HUES48 (cell line): ENCODE results near the gene ZNF546.
A peak's percentile ranks its signal among the peaks of the same experiment; 100 is the strongest.

Experiments
- H3K27ac ChIP-seq: one replicate; pipeline ENCODE4 v1.7.0; 2013; ENCODE audit warnings: low read depth, low read length, inconsistent platforms
- H3K27me3 ChIP-seq: 2 replicates; pipeline ENCODE4 v1.6.1; 2013; ENCODE audit warnings: mild to moderate bottlenecking, low read length; ENCODE audit not compliant: control insufficient read depth, insufficient read depth
- H3K36me3 ChIP-seq: 2 replicates; pipeline ENCODE4 v1.6.1; 2013; ENCODE audit warnings: low read length; ENCODE audit not compliant: control insufficient read depth, insufficient read depth
- H3K4me1 ChIP-seq: 2 replicates; pipeline ENCODE4 v1.6.1; 2013; ENCODE audit warnings: mild to moderate bottlenecking, low read length; ENCODE audit not compliant: control insufficient read depth, insufficient read depth
- H3K4me3 ChIP-seq: 2 replicates; pipeline ENCODE4 v1.5.1; 2013; ENCODE audit warnings: mild to moderate bottlenecking, low read depth, low read length
- H3K9ac ChIP-seq: 2 replicates; pipeline ENCODE4 v1.6.1; 2013; ENCODE audit warnings: mild to moderate bottlenecking, low read depth, low read length, moderate library complexity
- H3K9me3 ChIP-seq: 2 replicates; pipeline ENCODE4 v1.6.1; 2013; ENCODE audit warnings: low read length; ENCODE audit not compliant: control insufficient read depth, insufficient read depth

The ZNF546 gene

DNA sequence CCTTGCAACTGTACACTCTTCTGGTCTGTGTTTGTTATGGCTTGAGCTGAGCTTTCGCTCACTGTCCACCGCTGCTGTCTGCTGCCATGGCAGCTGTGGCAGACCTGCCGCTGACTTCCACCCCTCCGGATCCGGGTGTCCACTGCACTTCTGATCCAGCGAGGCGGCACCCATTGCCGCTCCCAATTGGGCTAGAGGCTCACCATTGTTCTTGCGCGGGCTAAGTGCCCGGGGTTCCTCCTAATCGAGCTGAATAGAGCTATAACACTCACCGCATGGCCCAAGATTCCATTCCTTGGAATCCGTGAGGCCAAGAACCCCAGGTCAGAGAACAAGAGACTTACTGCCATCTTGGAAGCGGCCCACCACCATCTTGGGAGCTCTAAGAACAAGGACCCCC is 28.1 kb upstream of the ZNF546 start:
- H3K27ac ChIP-seq: no peak overlapping the region

DNA sequence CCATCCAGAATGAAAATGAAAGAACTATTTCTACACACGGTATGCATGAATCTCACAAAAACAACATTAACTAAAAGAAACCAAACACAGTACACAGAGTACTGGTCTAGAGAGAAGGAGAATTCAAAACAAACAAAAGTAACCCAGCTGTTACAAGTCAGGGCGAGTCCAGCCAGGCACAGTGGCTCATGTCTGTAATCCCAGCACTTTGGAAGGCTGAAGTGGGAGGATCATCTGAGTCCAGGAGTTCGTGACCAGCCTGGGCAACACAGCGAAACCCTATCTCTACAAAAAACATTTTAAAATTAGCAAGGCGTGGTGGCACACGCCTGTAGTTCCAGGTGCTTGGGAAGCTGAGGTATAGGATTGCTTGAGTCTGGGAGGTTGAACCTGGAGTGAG is 27.6 kb upstream of the ZNF546 start:
- Histone ChIP-seq H3K9me3 (no peaks in the 10 kb centered on the region), H3K9ac (no peak overlapping the region), H3K36me3 (peaks cover 22% of the 10 kb centered on the region), H3K27ac (no peak overlapping the region), H3K27me3 (no peaks in the 10 kb centered on the region), H3K4me3 (no peak overlapping the region), H3K4me1 (peaks cover 3% of the 10 kb centered on the region; the same call in 1 of the 2 replicates)

More for the DNA sequence above, 28.1 kb upstream of the ZNF546 start:
- no peaks in the 10 kb centered on the region for H3K27me3 ChIP-seq
- no peak overlapping the region for H3K9ac ChIP-seq
- no peak overlapping the region for H3K4me3 ChIP-seq
- peaks cover 18% of the 10 kb centered on the region for H3K36me3 ChIP-seq
- peaks cover 3% of the 10 kb centered on the region; the same call in 1 of the 2 replicates for H3K4me1 ChIP-seq
- no peaks in the 10 kb centered on the region for H3K9me3 ChIP-seq

DNA sequence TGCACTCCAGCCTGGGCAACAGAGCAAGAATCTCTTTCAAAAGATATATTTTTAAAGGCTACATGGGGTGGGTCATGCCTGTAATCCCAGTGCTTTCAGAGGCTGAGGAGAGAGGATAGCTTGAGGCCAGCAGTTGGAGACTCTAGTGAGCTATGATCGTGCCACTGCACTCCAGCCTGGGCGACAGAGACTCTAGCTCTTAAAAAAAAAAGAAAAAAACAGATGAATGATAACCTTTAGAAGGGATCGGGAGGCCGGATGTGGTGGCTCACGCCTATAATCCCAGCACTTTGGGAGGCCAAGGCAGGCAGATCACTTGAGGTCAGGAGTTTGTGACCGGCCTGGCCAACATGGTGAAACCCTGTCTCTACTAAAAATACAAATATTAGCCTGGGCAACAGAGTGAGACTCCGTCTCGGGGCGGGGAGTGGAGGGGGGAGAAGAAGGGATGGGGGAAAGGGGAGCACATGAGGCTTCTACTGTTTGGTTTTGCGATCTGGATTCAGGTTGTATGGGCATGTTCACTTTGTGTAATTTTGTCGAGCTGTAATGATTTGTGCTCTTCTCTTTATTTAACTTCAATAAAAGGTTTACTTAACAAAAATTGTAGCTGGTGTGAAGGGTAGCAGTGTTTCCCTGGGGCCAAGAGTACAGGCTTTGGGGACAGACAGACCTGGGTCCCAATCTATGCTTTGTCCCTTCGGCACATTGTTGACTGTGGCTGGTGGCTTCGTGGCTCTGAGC is 27.0 kb upstream of the ZNF546 start:
- Histone ChIP-seq H3K27ac (no peak overlapping the region), H3K9me3 (no peaks in the 10 kb centered on the region), H3K9ac (peak overlapping the region; percentile 53), H3K27me3 (no peaks in the 10 kb centered on the region), H3K4me3 (peak overlapping the region; percentile 87), H3K36me3 (peaks cover 28% of the 10 kb centered on the region), H3K4me1 (peaks cover 3% of the 10 kb centered on the region; the same call in 1 of the 2 replicates)

DNA sequence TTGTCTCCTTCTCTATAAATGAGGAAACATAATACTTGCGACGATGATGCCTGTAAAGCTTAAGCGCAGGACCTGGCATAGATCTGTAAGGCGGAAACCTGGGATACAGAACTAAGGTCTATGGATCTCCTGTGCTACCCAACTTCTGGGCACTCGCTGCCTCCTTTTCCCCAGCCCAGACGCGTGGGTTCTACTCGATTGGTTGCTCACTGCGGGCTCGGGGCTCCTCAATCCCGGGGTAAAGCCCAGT is 26.5 kb upstream of the ZNF546 start:
- Histone ChIP-seq H3K27me3 (no peaks in the 10 kb centered on the region), H3K9me3 (no peaks in the 10 kb centered on the region), H3K4me3 (peak overlapping the region; percentile 87), H3K4me1 (peaks cover 3% of the 10 kb centered on the region; the same call in 1 of the 2 replicates), H3K36me3 (peaks cover 32% of the 10 kb centered on the region), H3K9ac (peak overlapping the region; percentile 53), H3K27ac (peak overlapping the region; percentile 30)

DNA sequence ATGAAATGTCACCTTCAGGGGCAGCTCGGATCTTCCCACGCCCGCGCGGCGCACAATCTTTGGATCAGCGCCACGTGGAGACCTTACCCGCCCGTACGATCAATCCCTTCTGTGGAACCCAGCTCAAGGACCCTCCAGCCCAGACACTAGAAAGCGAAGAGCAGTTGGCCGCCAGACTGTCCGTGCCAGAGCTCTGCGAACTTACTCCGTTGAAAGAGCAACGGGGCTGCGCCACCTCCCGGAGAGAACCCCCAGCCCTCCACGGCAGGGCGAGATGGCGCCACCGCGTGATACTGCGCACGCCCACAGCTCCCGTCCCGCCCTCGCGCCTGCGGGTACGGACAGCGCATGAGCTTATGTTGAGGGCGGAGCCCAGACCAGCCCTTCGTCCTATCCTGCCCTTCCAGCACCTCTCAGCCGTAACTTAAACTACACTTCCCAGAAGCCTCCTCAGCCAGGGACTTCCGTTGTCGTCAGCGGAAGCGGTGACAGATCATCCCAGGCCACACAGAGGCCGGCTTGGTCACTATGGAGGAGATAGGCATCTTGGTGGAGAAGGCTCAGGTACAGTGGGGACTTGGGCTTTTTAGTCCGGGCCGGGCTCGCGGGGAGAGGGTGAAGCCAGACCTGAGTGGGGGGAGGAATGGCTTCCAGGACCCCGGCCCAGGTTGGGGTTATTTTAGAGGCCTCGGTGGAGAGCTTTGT is 26.0 kb upstream of the ZNF546 start, which contains the start of gene PSMC4:
Gene PSMC4, plus strand, starts transcription at position 491 of the 705 bp plus-strand sequence. Its CDS starts 38 bp downstream, at position 529.
- H3K4me1 ChIP-seq: peaks cover 3% of the 10 kb centered on the region; the same call in 1 of the 2 replicates
- H3K27ac ChIP-seq: peak within 1 kb of the TSS; percentile 53
- peak within 1 kb of the TSS; percentile 87 for H3K4me3 ChIP-seq
- peak within 1 kb of the TSS; percentile 68 for H3K9ac ChIP-seq
- H3K9me3 ChIP-seq: no peaks in the 10 kb centered on the region
- H3K36me3 ChIP-seq: peaks cover 37% of the 10 kb centered on the region
- H3K27me3 ChIP-seq: no peaks in the 10 kb centered on the region

DNA sequence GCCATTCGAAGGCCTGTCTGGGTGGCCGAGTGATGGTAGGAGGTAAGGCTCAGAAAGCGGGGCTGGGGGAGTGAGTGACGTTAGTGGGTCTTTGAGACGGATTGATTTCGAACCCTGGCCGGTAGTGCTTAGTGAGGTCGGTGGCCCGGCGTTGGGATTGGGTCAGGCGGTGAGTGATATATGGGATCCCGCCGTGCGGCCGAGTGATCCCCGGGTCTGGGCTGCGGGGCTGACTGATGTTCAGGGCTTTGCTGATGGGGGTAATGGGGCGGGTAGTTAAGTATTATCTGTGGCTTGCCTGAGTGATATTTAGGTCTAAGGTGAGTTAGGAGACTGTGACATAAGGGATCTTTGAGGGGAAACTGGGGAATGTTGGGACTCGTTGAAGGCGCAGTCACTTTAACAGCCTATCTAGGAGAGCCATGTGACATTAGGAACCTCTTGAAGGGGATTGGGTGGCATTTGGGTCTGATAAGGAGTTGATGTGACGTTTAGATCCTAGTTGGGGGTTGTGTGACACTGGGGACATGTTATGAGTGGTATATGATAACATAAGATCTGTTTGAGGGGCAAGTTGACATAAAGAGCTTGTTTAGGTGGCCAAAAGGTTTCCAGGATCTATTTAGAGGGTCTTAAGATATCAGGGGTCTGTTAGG is 25.4 kb upstream of the ZNF546 start:
- peak overlapping the region; percentile 87 for H3K4me3 ChIP-seq
- peak overlapping the region; percentile 53 for H3K27ac ChIP-seq

DNA sequence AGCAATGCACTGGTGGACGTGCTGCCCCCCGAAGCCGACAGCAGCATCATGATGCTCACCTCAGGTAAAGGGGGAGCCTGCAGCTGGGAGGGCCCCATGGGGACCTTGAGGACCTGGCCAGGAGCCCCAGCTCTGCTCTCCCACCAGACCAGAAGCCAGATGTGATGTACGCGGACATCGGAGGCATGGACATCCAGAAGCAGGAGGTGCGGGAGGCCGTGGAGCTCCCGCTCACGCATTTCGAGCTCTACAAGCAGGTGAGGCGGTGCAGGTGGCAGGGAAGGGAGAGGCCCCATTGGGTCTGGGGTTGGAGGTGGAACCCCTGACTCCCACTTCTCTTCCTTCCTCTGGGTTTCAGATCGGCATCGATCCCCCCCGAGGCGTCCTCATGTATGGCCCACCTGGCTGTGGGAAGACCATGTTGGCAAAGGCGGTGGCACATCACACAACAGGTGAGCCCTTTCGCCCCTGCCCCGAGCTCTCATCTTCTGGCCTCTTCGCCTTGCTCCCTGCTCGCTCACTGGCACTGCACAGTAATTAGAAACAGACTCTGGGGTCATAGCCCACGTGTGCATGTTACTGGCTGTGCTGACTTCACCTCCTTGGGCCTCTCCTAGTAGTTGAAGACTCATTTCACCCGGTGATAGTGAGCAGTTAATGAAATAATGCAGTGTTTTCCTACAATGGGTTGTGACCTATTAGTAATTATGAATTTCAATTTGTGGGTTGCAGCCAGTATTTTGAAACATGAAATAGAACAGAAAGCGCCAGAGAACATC is 22.3 kb upstream of the ZNF546 start:
- peaks cover 3% of the 10 kb centered on the region; the same call in 1 of the 2 replicates for H3K4me1 ChIP-seq
- no peak overlapping the region for H3K4me3 ChIP-seq
- H3K27me3 ChIP-seq: no peaks in the 10 kb centered on the region
- no peak overlapping the region for H3K27ac ChIP-seq
- no peaks in the 10 kb centered on the region for H3K9me3 ChIP-seq
- H3K36me3 ChIP-seq: peaks cover 62% of the 10 kb centered on the region
- H3K9ac ChIP-seq: no peak overlapping the region

More for the DNA sequence above, 25.4 kb upstream of the ZNF546 start:
- peaks cover 37% of the 10 kb centered on the region for H3K36me3 ChIP-seq
- peaks cover 3% of the 10 kb centered on the region; the same call in 1 of the 2 replicates for H3K4me1 ChIP-seq
- H3K9me3 ChIP-seq: no peaks in the 10 kb centered on the region
- peak overlapping the region; percentile 68 for H3K9ac ChIP-seq
- no peaks in the 10 kb centered on the region for H3K27me3 ChIP-seq

DNA sequence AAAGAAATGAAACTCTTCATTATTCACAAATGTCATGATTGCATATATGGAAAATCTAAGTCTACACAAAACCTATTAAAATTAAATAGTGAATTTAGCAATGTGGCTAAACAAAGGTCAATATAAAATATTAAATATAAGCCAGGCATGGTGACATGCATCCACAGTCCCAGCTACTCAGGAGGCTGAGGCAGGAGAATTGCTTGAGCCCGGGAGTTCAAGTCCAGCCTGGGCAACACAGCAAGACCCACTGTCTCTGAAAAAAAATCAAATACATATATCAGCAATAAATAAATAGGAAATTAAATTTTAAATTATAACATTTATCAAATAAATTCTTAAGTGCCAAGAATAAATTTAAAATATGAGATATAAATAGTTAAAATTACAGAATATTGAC is 14.0 kb upstream of the ZNF546 start:
- H3K36me3 ChIP-seq: peaks cover 56% of the 10 kb centered on the region
- no peak overlapping the region for H3K9ac ChIP-seq
- no peaks in the 10 kb centered on the region for H3K4me1 ChIP-seq
- H3K4me3 ChIP-seq: no peak overlapping the region
- peaks cover 12% of the 10 kb centered on the region; the same call in 1 of the 2 replicates for H3K9me3 ChIP-seq
- no peak overlapping the region for H3K27ac ChIP-seq
- H3K27me3 ChIP-seq: no peaks in the 10 kb centered on the region

DNA sequence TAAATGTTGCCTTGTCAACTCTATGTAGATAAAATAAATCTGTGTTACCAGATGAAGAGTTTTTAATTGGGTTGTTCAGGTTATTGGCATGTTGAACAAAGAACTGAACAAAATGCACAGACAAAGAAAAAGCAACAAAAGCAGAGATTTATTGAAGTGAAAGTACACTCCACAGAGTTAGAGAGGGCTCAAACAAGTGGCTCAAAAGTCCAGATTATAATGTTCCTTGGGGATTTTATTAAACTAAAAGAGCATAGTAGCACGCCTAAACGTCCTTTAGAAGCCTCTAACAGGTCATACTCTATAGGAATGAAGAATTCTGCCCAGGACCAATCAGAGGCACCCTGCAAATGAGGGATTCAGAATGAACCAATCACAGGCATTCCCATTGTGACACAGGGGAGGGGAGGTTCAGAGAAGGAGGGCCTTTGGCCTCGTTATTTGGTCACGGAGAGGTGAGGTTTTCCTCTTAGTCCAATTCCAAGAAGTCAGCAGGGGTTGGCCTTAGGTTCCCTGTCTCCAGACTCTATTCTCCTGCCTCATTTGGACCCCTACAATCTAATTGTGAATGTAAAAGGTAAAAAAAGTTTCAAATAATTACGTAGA is 13.1 kb upstream of the ZNF546 start:
- H3K27ac ChIP-seq: no peak overlapping the region
- H3K9me3 ChIP-seq: peaks cover 12% of the 10 kb centered on the region; the same call in 1 of the 2 replicates
- H3K4me1 ChIP-seq: no peaks in the 10 kb centered on the region
- no peaks in the 10 kb centered on the region for H3K27me3 ChIP-seq
- no peak overlapping the region for H3K9ac ChIP-seq
- H3K4me3 ChIP-seq: no peak overlapping the region
- H3K36me3 ChIP-seq: peaks cover 47% of the 10 kb centered on the region

DNA sequence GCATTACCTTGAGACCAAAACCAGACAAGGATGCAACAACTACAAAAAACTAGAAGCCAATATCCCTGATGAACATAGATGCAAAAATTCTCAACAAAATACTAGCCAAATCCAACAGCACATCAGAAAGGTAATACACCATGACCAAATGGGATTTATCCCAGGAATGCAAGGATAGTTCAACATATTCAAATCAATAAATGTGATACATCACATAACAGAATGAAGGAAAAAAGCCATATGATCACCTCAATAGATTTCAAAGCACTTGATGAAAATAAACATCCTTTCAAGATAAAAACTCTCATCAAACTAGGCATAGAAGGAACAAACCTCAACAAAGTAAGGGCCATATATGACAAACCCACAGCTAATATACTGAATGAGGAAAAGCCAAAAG is 10.2 kb upstream of the ZNF546 start:
- no peaks in the 10 kb centered on the region for H3K4me1 ChIP-seq
- no peak overlapping the region for H3K27ac ChIP-seq
- H3K36me3 ChIP-seq: peaks cover 19% of the 10 kb centered on the region
- peaks cover 12% of the 10 kb centered on the region; the same call in 1 of the 2 replicates for H3K9me3 ChIP-seq
- no peak overlapping the region for H3K9ac ChIP-seq
- no peaks in the 10 kb centered on the region for H3K27me3 ChIP-seq
- no peak overlapping the region for H3K4me3 ChIP-seq
